GM12872 (cell line): ENCODE results near the gene SYNDIG1.

Experiments used
- CTCF ChIP-seq: IDR thresholded peaks from 3 replicates; pipeline ENCODE4 v1.5.1; 2011; ENCODE audit warnings: low read depth, mild to moderate bottlenecking, low read length, moderate library complexity; ENCODE audit not compliant: insufficient read depth

The SYNDIG1 gene

GRCh38 chr20:24450177-24450576, 19.3 kb upstream of the SYNDIG1 start:
- TF ChIP-seq CTCF: no peak

GRCh38 chr20:24450624-24451376, 18.6 kb upstream of the SYNDIG1 start:
- TF ChIP-seq CTCF: no peak

- no peak for TF ChIP-seq CTCF
These were observed 18.0 kb upstream of the SYNDIG1 start for GRCh38 chr20:24451428-24451827.

- no peak for TF ChIP-seq CTCF
These were observed 17.4 kb upstream of the SYNDIG1 start for GRCh38 chr20:24452016-24452415.

- no peak for TF ChIP-seq CTCF
These were observed 16.8 kb upstream of the SYNDIG1 start for GRCh38 chr20:24452498-24453127.

GRCh38 chr20:24453869-24454268, 15.6 kb upstream of the SYNDIG1 start:
- no peak for TF ChIP-seq CTCF

GRCh38 chr20:24455081-24455480, 14.3 kb upstream of the SYNDIG1 start:
- TF ChIP-seq CTCF: no peak
